Panc1 (cell line): ENCODE results near the gene MAP1S.

ENCODE experiments used
- POLR2AphosphoS5 ChIP-seq: IDR thresholded peaks from 2 replicates; pipeline ENCODE4 v1.6.1; 2012; ENCODE audit warnings: mild to moderate bottlenecking, low read depth, low read length, moderate library complexity
- SIN3A ChIP-seq: IDR thresholded peaks from 2 replicates; pipeline ENCODE4 v1.6.1; 2012; ENCODE audit warnings: low read depth, mild to moderate bottlenecking, low read length, moderate library complexity, borderline replicate concordance; ENCODE audit not compliant: insufficient read depth
- TF ChIP-seq, protein P1 (sequence below): fragments of 450-650 bp; IDR thresholded peaks from 2 replicates; pipeline ENCODE4 v1.5.1; 2017; ENCODE audit warnings: mild to moderate bottlenecking
- TF ChIP-seq, protein P2 (sequence below), 2 experiments: IDR thresholded peaks; 2 replicates each; pipeline ENCODE4 v1.6.1; 2011 to 2012; ENCODE audit warnings: low read depth in 2 of 2, control low read depth in 1 of 2, low read length in 1 of 2, mild to moderate bottlenecking in 1 of 2, moderate library complexity in 1 of 2; ENCODE audit not compliant: insufficient read depth in 1 of 2

DNA sequence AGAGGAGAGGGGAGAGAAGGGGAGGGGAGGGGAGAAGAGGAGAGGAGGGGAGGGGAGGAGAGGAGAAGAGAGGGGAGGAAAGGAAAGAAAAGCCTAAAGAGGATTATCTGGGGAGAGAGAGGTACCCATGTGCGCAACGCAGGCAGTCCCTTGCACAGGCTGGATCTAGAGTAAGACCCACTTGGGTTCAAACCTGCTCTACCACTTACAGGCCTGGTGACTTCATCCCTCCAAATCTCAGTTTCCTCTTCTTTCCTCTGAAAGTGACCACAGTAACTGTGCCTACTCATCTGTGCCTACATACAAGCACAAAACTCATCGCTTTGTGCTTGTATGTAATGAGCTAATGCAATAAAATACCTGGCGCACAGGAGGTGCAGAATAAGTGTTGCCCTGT lies 732 bp upstream of the MAP1S start:
- TF ChIP-seq, protein P1, sequence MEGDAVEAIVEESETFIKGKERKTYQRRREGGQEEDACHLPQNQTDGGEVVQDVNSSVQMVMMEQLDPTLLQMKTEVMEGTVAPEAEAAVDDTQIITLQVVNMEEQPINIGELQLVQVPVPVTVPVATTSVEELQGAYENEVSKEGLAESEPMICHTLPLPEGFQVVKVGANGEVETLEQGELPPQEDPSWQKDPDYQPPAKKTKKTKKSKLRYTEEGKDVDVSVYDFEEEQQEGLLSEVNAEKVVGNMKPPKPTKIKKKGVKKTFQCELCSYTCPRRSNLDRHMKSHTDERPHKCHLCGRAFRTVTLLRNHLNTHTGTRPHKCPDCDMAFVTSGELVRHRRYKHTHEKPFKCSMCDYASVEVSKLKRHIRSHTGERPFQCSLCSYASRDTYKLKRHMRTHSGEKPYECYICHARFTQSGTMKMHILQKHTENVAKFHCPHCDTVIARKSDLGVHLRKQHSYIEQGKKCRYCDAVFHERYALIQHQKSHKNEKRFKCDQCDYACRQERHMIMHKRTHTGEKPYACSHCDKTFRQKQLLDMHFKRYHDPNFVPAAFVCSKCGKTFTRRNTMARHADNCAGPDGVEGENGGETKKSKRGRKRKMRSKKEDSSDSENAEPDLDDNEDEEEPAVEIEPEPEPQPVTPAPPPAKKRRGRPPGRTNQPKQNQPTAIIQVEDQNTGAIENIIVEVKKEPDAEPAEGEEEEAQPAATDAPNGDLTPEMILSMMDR = no peak
- no peak for TF ChIP-seq POLR2AphosphoS5
- TF ChIP-seq, protein P2, sequence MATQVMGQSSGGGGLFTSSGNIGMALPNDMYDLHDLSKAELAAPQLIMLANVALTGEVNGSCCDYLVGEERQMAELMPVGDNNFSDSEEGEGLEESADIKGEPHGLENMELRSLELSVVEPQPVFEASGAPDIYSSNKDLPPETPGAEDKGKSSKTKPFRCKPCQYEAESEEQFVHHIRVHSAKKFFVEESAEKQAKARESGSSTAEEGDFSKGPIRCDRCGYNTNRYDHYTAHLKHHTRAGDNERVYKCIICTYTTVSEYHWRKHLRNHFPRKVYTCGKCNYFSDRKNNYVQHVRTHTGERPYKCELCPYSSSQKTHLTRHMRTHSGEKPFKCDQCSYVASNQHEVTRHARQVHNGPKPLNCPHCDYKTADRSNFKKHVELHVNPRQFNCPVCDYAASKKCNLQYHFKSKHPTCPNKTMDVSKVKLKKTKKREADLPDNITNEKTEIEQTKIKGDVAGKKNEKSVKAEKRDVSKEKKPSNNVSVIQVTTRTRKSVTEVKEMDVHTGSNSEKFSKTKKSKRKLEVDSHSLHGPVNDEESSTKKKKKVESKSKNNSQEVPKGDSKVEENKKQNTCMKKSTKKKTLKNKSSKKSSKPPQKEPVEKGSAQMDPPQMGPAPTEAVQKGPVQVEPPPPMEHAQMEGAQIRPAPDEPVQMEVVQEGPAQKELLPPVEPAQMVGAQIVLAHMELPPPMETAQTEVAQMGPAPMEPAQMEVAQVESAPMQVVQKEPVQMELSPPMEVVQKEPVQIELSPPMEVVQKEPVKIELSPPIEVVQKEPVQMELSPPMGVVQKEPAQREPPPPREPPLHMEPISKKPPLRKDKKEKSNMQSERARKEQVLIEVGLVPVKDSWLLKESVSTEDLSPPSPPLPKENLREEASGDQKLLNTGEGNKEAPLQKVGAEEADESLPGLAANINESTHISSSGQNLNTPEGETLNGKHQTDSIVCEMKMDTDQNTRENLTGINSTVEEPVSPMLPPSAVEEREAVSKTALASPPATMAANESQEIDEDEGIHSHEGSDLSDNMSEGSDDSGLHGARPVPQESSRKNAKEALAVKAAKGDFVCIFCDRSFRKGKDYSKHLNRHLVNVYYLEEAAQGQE (IDR thresholded peaks at IDR 0.05; ENCODE audit: insufficient read depth in 1 of 2, low read depth in 2 of 2, low read length in 1 of 2) = no peak
- no peak for TF ChIP-seq SIN3A
